GM23338 (cell line): ENCODE results near the gene TBC1D32. TPM values are rescaled to one million over a fixed set of nuclear protein-coding genes. Genes with fewer than 3 reads are reported as not detected.

Experiments
- ATAC-seq: fragments of 200-7000 bp; cut with Tn5 transposase; 3 replicates; pipeline ENCODE4 v1.9.1; 2020
- DNase-seq: peaks from one replicate; pipeline ENCODE4 v3.0.0-alpha.2; 2015; ENCODE audit warnings: low spot score
- H2AFZ ChIP-seq: fragments of 200-600 bp; sonication (generic); 2 replicates; pipeline ENCODE4 v1.8.0; 2016; ENCODE audit warnings: antibody characterized with exemption, mild to moderate bottlenecking, moderate library complexity
- H3F3A ChIP-seq: fragments of 200-600 bp; sonication (generic); replicated peaks from 2 replicates; pipeline ENCODE4 v1.8.0; 2017; ENCODE audit warnings: antibody characterized with exemption, mixed run types, low read depth
- H3K27ac ChIP-seq: fragments of 200-600 bp; sonication (generic); 2 replicates; pipeline ENCODE4 v1.6.1; 2016; ENCODE audit warnings: low read depth
- H3K27me3 ChIP-seq: fragments of 200-600 bp; sonication (generic); 2 replicates; pipeline ENCODE4 v1.8.0; 2016; ENCODE audit warnings: mild to moderate bottlenecking, mixed run types, moderate library complexity; ENCODE audit not compliant: insufficient read depth
- H3K36me3 ChIP-seq: fragments of 200-600 bp; sonication (generic); 2 replicates; pipeline ENCODE4 v1.8.0; 2016; ENCODE audit warnings: mild to moderate bottlenecking; ENCODE audit not compliant: insufficient read depth
- H3K4me1 ChIP-seq: fragments of 200-600 bp; sonication (generic); 2 replicates; pipeline ENCODE4 v1.8.0; 2016; ENCODE audit warnings: mild to moderate bottlenecking, moderate library complexity; ENCODE audit not compliant: insufficient read depth
- H3K4me2 ChIP-seq: fragments of 200-600 bp; sonication (generic); 2 replicates; pipeline ENCODE4 v1.7.1; 2017; ENCODE audit warnings: mixed run types
- H3K4me3 ChIP-seq: fragments of 200-600 bp; sonication (generic); 2 replicates; pipeline ENCODE4 v1.6.1; 2016; ENCODE audit warnings: mixed run types
- H3K79me2 ChIP-seq: fragments of 200-600 bp; sonication (generic); replicated peaks from 2 replicates; pipeline ENCODE4 v1.8.0; 2017; ENCODE audit warnings: mild to moderate bottlenecking; ENCODE audit not compliant: insufficient read depth
- H3K9me2 ChIP-seq: fragments of 200-600 bp; sonication (generic); 2 replicates; pipeline ENCODE4 v1.8.0; 2017; ENCODE audit not compliant: insufficient read depth
- H4K20me1 ChIP-seq: fragments of 200-600 bp; sonication (generic); replicated peaks from 2 replicates; pipeline ENCODE4 v1.8.0; 2017; ENCODE audit warnings: mild to moderate bottlenecking; ENCODE audit not compliant: insufficient read depth
- H3K27ac Mint-ChIP-seq: 2 replicates; pipeline ENCODE4 v1.8.0; 2020; ENCODE audit warnings: inconsistent platforms, mild to moderate bottlenecking, moderate library complexity, mixed read lengths
- H3K27me3 Mint-ChIP-seq: 3 replicates; pipeline ENCODE4 v1.8.0; 2022; ENCODE audit warnings: low read depth, mild to moderate bottlenecking, moderate library complexity, mixed read lengths, inconsistent platforms; ENCODE audit not compliant: insufficient read depth, poor library complexity
- H3K36me3 Mint-ChIP-seq: 3 replicates; pipeline ENCODE4 v1.8.0; 2021; ENCODE audit warnings: low read depth, mild to moderate bottlenecking, inconsistent platforms, moderate library complexity, mixed read lengths
- H3K4me1 Mint-ChIP-seq: 3 replicates; pipeline ENCODE4 v1.8.0; 2020; ENCODE audit warnings: mild to moderate bottlenecking, inconsistent platforms, mixed read lengths
- H3K4me3 Mint-ChIP-seq: 3 replicates; pipeline ENCODE4 v1.8.0; 2021; ENCODE audit warnings: moderate library complexity, mild to moderate bottlenecking, inconsistent platforms, mixed read lengths
- H3K9me3 Mint-ChIP-seq: 3 replicates; pipeline ENCODE4 v1.8.0; 2020; ENCODE audit warnings: moderate library complexity, mild to moderate bottlenecking, inconsistent platforms, mixed read lengths
- CREB1 ChIP-seq: fragments of 250-450 bp; sonication (Bioruptor Pico); IDR thresholded peaks from 2 replicates; pipeline ENCODE4 v1.5.0; 2020; ENCODE audit warnings: low read depth, mild to moderate bottlenecking, moderate library complexity
- EZH2 ChIP-seq: fragments of 200-600 bp; sonication (generic); IDR thresholded peaks from one replicate; pipeline ENCODE4 v1.8.0; 2017; ENCODE audit warnings: antibody characterized with exemption, mild to moderate bottlenecking, low read depth; ENCODE audit not compliant: unreplicated experiment
- EZH2phosphoT487 ChIP-seq: fragments of 200-600 bp; sonication (generic); IDR thresholded peaks from one replicate; pipeline ENCODE4 v1.8.1; 2018; ENCODE audit warnings: antibody characterized with exemption; ENCODE audit not compliant: unreplicated experiment
- JUNB ChIP-seq: IDR thresholded peaks from one replicate; pipeline ENCODE4 v1.6.1; 2016; ENCODE audit warnings: antibody characterized with exemption; ENCODE audit not compliant: unreplicated experiment
- POLR2AphosphoS5 ChIP-seq: IDR thresholded peaks from 2 replicates; pipeline ENCODE4 v1.6.1; 2016; ENCODE audit warnings: antibody characterized with exemption, low read depth
- ZNF331 ChIP-seq: fragments of 250-450 bp; sonication (Bioruptor Pico); IDR thresholded peaks from 2 replicates; pipeline ENCODE4 v1.5.0; 2020; ENCODE audit warnings: low read depth, mild to moderate bottlenecking, moderate library complexity
- polyA plus RNA-seq: library from polyadenylated mRNA; unstranded; fragments of >200 nt; fragmentation: Nextera tagmentation; extraction: Ambion mirVana; gene quantifications from 2 replicates; pipeline ENCODE4 v1.2.1, GENCODE V29; 2016
- total RNA-seq: library from RNA; depleted of rRNA; stranded (reverse); fragments of >200 nt; shearing (Covaris generic); gene quantifications from 2 replicates; pipeline ENCODE4 v1.2.3, GENCODE V29; 2014
- TF ChIP-seq, protein P1 (sequence below): fragments of 250-450 bp; sonication (Bioruptor Pico); IDR thresholded peaks from 2 replicates; pipeline ENCODE4 v1.5.0; 2020; ENCODE audit warnings: mild to moderate bottlenecking, moderate library complexity
- TF ChIP-seq, protein P2 (sequence below): IDR thresholded peaks from 2 replicates; pipeline ENCODE4 v1.6.1; 2016; ENCODE audit warnings: antibody characterized with exemption
- TF ChIP-seq, protein P3 (sequence below), 2 experiments: fragments of 200-600 bp in 1 of 2; sonication (generic) in 1 of 2; conservative IDR thresholded peaks; 2 replicates each; pipeline versions ENCODE4 v1.5.1 to v1.6.1; 2016 to 2017; ENCODE audit warnings: antibody characterized with exemption in 2 of 2, low read depth in 2 of 2, mild to moderate bottlenecking in 2 of 2, moderate library complexity in 1 of 2
- TF ChIP-seq, protein P4 (sequence below): IDR thresholded peaks from one replicate; pipeline ENCODE4 v1.6.1; 2018; ENCODE audit warnings: antibody characterized with exemption; ENCODE audit not compliant: unreplicated experiment

Gene TBC1D32
- total and polyA plus RNA-seq, 2 experiments from 2014 or later = 8.9 to 10.4 TPM

DNA sequence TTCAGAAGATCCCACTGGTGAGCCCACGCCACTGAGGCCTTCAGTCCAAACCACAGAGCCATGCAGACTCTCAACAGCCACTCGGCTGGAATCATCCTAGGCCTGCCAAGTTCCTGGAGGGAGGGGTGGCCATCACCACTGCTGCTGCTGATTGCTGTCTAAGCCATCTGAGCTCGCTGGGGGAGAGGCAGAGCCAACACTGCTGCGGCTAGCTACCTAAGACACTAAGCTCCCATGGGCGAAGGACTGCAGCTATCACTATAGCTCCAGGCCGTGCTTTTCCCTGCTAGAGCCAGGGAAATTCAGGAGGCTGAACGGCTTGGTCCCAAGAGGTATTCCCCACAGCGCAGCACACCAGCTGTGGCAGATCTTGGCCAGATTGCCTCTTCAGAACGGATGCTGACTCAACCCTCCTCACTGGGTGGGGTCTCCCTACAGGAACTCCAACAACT, 73.6 kb downstream of the TBC1D32 start:
- DNase-seq = no peak
- Mint-ChIP-seq H3K27me3 (peaks cover 1% of the 10 kb centered on the region), H3K4me1 (no peaks in the 10 kb centered on the region), H3K36me3 (peaks cover 35% of the 10 kb centered on the region; the same call in 2 of the 3 replicates), H3K4me3 (no peak overlapping the region), H3K9me3 (peaks cover 27% of the 10 kb centered on the region), H3K27ac (no peak overlapping the region)
- TF ChIP-seq CREB1 (CRISPR knock-in tag) (no peak), ZNF331 (CRISPR knock-in tag) (no peak), JUNB (no peak), POLR2AphosphoS5 (no peak), EZH2 (no peak), EZH2phosphoT487 (no peak)
- TF ChIP-seq, protein P1, sequence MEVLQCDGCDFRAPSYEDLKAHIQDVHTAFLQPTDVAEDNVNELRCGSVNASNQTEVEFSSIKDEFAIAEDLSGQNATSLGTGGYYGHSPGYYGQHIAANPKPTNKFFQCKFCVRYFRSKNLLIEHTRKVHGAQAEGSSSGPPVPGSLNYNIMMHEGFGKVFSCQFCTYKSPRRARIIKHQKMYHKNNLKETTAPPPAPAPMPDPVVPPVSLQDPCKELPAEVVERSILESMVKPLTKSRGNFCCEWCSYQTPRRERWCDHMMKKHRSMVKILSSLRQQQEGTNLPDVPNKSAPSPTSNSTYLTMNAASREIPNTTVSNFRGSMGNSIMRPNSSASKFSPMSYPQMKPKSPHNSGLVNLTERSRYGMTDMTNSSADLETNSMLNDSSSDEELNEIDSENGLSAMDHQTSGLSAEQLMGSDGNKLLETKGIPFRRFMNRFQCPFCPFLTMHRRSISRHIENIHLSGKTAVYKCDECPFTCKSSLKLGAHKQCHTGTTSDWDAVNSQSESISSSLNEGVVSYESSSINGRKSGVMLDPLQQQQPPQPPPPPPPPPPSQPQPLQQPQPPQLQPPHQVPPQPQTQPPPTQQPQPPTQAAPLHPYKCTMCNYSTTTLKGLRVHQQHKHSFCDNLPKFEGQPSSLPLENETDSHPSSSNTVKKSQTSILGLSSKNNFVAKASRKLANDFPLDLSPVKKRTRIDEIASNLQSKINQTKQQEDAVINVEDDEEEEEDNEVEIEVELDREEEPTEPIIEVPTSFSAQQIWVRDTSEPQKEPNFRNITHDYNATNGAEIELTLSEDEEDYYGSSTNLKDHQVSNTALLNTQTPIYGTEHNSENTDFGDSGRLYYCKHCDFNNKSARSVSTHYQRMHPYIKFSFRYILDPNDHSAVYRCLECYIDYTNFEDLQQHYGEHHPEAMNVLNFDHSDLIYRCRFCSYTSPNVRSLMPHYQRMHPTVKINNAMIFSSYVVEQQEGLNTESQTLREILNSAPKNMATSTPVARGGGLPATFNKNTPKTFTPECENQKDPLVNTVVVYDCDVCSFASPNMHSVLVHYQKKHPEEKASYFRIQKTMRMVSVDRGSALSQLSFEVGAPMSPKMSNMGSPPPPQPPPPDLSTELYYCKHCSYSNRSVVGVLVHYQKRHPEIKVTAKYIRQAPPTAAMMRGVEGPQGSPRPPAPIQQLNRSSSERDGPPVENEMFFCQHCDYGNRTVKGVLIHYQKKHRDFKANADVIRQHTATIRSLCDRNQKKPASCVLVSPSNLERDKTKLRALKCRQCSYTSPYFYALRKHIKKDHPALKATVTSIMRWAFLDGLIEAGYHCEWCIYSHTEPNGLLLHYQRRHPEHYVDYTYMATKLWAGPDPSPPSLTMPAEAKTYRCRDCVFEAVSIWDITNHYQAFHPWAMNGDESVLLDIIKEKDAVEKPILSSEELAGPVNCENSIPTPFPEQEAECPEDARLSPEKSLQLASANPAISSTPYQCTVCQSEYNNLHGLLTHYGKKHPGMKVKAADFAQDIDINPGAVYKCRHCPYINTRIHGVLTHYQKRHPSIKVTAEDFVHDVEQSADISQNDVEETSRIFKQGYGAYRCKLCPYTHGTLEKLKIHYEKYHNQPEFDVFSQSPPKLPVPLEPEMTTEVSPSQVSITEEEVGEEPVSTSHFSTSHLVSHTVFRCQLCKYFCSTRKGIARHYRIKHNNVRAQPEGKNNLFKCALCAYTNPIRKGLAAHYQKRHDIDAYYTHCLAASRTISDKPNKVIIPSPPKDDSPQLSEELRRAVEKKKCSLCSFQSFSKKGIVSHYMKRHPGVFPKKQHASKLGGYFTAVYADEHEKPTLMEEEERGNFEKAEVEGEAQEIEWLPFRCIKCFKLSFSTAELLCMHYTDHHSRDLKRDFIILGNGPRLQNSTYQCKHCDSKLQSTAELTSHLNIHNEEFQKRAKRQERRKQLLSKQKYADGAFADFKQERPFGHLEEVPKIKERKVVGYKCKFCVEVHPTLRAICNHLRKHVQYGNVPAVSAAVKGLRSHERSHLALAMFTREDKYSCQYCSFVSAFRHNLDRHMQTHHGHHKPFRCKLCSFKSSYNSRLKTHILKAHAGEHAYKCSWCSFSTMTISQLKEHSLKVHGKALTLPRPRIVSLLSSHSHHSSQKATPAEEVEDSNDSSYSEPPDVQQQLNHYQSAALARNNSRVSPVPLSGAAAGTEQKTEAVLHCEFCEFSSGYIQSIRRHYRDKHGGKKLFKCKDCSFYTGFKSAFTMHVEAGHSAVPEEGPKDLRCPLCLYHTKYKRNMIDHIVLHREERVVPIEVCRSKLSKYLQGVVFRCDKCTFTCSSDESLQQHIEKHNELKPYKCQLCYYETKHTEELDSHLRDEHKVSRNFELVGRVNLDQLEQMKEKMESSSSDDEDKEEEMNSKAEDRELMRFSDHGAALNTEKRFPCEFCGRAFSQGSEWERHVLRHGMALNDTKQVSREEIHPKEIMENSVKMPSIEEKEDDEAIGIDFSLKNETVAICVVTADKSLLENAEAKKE = no peak
- TF ChIP-seq, protein P2, sequence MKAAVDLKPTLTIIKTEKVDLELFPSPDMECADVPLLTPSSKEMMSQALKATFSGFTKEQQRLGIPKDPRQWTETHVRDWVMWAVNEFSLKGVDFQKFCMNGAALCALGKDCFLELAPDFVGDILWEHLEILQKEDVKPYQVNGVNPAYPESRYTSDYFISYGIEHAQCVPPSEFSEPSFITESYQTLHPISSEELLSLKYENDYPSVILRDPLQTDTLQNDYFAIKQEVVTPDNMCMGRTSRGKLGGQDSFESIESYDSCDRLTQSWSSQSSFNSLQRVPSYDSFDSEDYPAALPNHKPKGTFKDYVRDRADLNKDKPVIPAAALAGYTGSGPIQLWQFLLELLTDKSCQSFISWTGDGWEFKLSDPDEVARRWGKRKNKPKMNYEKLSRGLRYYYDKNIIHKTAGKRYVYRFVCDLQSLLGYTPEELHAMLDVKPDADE = no peak
- TF ChIP-seq, protein P3, sequence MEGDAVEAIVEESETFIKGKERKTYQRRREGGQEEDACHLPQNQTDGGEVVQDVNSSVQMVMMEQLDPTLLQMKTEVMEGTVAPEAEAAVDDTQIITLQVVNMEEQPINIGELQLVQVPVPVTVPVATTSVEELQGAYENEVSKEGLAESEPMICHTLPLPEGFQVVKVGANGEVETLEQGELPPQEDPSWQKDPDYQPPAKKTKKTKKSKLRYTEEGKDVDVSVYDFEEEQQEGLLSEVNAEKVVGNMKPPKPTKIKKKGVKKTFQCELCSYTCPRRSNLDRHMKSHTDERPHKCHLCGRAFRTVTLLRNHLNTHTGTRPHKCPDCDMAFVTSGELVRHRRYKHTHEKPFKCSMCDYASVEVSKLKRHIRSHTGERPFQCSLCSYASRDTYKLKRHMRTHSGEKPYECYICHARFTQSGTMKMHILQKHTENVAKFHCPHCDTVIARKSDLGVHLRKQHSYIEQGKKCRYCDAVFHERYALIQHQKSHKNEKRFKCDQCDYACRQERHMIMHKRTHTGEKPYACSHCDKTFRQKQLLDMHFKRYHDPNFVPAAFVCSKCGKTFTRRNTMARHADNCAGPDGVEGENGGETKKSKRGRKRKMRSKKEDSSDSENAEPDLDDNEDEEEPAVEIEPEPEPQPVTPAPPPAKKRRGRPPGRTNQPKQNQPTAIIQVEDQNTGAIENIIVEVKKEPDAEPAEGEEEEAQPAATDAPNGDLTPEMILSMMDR (conservative IDR thresholded peaks at IDR 0.05; ENCODE audit: low read depth in 2 of 2) = no peak
- TF ChIP-seq, protein P4, sequence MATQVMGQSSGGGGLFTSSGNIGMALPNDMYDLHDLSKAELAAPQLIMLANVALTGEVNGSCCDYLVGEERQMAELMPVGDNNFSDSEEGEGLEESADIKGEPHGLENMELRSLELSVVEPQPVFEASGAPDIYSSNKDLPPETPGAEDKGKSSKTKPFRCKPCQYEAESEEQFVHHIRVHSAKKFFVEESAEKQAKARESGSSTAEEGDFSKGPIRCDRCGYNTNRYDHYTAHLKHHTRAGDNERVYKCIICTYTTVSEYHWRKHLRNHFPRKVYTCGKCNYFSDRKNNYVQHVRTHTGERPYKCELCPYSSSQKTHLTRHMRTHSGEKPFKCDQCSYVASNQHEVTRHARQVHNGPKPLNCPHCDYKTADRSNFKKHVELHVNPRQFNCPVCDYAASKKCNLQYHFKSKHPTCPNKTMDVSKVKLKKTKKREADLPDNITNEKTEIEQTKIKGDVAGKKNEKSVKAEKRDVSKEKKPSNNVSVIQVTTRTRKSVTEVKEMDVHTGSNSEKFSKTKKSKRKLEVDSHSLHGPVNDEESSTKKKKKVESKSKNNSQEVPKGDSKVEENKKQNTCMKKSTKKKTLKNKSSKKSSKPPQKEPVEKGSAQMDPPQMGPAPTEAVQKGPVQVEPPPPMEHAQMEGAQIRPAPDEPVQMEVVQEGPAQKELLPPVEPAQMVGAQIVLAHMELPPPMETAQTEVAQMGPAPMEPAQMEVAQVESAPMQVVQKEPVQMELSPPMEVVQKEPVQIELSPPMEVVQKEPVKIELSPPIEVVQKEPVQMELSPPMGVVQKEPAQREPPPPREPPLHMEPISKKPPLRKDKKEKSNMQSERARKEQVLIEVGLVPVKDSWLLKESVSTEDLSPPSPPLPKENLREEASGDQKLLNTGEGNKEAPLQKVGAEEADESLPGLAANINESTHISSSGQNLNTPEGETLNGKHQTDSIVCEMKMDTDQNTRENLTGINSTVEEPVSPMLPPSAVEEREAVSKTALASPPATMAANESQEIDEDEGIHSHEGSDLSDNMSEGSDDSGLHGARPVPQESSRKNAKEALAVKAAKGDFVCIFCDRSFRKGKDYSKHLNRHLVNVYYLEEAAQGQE = no peak
- Histone ChIP-seq H3K27me3 (no peaks in the 10 kb centered on the region), H2AFZ (no peak overlapping the region), H3K36me3 (no peaks in the 10 kb centered on the region), H3F3A (no peaks in the 10 kb centered on the region), H3K4me3 (no peak overlapping the region), H3K4me1 (no peaks in the 10 kb centered on the region), H3K4me2 (no peak overlapping the region), H4K20me1 (no peaks in the 10 kb centered on the region), H3K9me2 (0 out of 2 replicates have a peak, but pooled peaks cover 2% of the 10 kb centered on the region), H3K79me2 (no peaks in the 10 kb centered on the region), H3K27ac (no peak overlapping the region)
- ATAC-seq = no peak
